H1 (cell line): ENCODE measurements around the gene SLC24A3. TPM values are rescaled to one million over a fixed set of nuclear protein-coding genes. Genes with fewer than 3 reads are reported as not detected.

Experiments
- CTCF ChIA-PET: fragments of 300-600 bp; sonication (Branson Sonifier 250); formaldehyde crosslinking; loops from one replicate; lab custom pipeline; 2021; ENCODE audit not compliant: partially characterized antibody; lab: Charles Lee
- POLR2A ChIA-PET: fragments of 300-600 bp; sonication (Branson Sonifier 250); formaldehyde crosslinking; loops from one replicate; lab custom pipeline; 2021; ENCODE audit warnings: inconsistent platforms; ENCODE audit not compliant: partially characterized antibody; lab: Charles Lee
- DNase-seq, 2 experiments: peaks; one replicate each; pipeline versions ENCODE4 v3.0.0 to v3.0.0-alpha.2; 2010 to 2022; ENCODE audit warnings: low spot score in 2 of 2, low read depth in 1 of 2, mixed read lengths in 1 of 2
- FAIRE-seq: peaks from 2 replicates; lab custom pipeline; 2011; peaks lifted over from hg19 to GRCh38; lab: Jason Lieb, UNC
- H2AFZ ChIP-seq: 2 replicates; pipeline ENCODE4 v1.8.1; 2012; ENCODE audit warnings: low read length, inconsistent platforms
- H2AK5ac ChIP-seq: 2 replicates; pipeline ENCODE4 v1.6.1; 2013; ENCODE audit warnings: low read depth, low read length
- H2BK120ac ChIP-seq: replicated peaks from 2 replicates; pipeline ENCODE3; 2013; ENCODE audit warnings: low read depth, low read length, inconsistent platforms
- H2BK12ac ChIP-seq: 2 replicates; pipeline ENCODE4 v1.6.1; 2013; ENCODE audit warnings: low read depth, low read length
- H2BK15ac ChIP-seq: 2 replicates; pipeline ENCODE4 v1.6.1; 2013; ENCODE audit warnings: low read length
- H2BK20ac ChIP-seq: 2 replicates; pipeline ENCODE4 v1.6.1; 2013; ENCODE audit warnings: low read length
- H2BK5ac ChIP-seq: 2 replicates; pipeline ENCODE4 v1.6.1; 2013; ENCODE audit warnings: low read depth, low read length
- H3K14ac ChIP-seq: 2 replicates; pipeline ENCODE4 v1.6.1; 2013; ENCODE audit warnings: inconsistent platforms; ENCODE audit not compliant: insufficient read length
- H3K18ac ChIP-seq: 2 replicates; pipeline ENCODE4 v1.6.1; 2013; ENCODE audit warnings: low read length; ENCODE audit errors: extremely low read depth
- H3K23ac ChIP-seq: 2 replicates; pipeline ENCODE4 v1.6.1; 2013; ENCODE audit warnings: inconsistent platforms; ENCODE audit not compliant: insufficient read length
- H3K23me2 ChIP-seq: 2 replicates; pipeline ENCODE4 v1.6.1; 2013; ENCODE audit warnings: low read depth, low read length
- H3K27ac ChIP-seq: 2 replicates; pipeline ENCODE4 v1.6.1; 2011; ENCODE audit warnings: low read depth, low read length, inconsistent platforms
- H3K27me3 ChIP-seq, 4 experiments: replicated peaks in 1 of 4; 1 replicate in 1 of 4; 2 replicates in 3 of 4; pipeline versions ENCODE4 v1.6.1 to v1.8.1; 2011 to 2013; ENCODE audit warnings: low read length in 3 of 4, mild to moderate bottlenecking in 3 of 4, inconsistent platforms in 2 of 4, mixed read lengths in 2 of 4, moderate library complexity in 1 of 4; ENCODE audit not compliant: control insufficient read depth in 3 of 4, insufficient read depth in 3 of 4; ENCODE audit errors: extremely low read depth in 1 of 4
- H3K36me3 ChIP-seq, 4 experiments: 2 replicates each; pipeline versions ENCODE4 v1.6.1 to v1.8.1; 2011 to 2013; ENCODE audit warnings: mild to moderate bottlenecking in 4 of 4, low read length in 3 of 4, moderate library complexity in 2 of 4, control low read depth in 1 of 4, inconsistent platforms in 1 of 4; ENCODE audit not compliant: insufficient read depth in 4 of 4, control insufficient read depth in 2 of 4
- H3K4ac ChIP-seq: replicated peaks from 2 replicates; pipeline ENCODE3; 2013; ENCODE audit warnings: low read length, low read depth, mixed read lengths, inconsistent platforms; ENCODE audit not compliant: insufficient read length
- H3K4me1 ChIP-seq, 4 experiments: replicated peaks in 1 of 4; 1 replicate in 1 of 4; 2 replicates in 3 of 4; pipeline versions ENCODE4 v1.6.1 to v1.8.1; 2011 to 2013; ENCODE audit warnings: low read length in 3 of 4, inconsistent platforms in 2 of 4, mixed read lengths in 1 of 4; ENCODE audit not compliant: insufficient read depth in 4 of 4, control insufficient read depth in 3 of 4
- H3K4me2 ChIP-seq, 2 experiments: 2 replicates each; pipeline versions ENCODE4 v1.6.1 to v1.8.1; 2011 to 2013; ENCODE audit warnings: low read depth in 2 of 2, low read length in 2 of 2, control low read depth in 1 of 2, inconsistent platforms in 1 of 2, mild to moderate bottlenecking in 1 of 2; ENCODE audit not compliant: insufficient read depth in 1 of 2
- H3K4me3 ChIP-seq, 4 experiments: fragments of 200-600, 300-600 bp in 1 of 4; sonication (generic), shearing (Covaris generic), sonication (Bioruptor Twin) in 1 of 4; 2 replicates each; pipeline versions ENCODE4 v1.5.1 to v1.8.1; 2011 to 2016; ENCODE audit warnings: low read length in 4 of 4, low read depth in 3 of 4, control low read depth in 2 of 4, inconsistent platforms in 2 of 4, mild to moderate bottlenecking in 2 of 4, mixed read lengths in 1 of 4, moderate library complexity in 1 of 4; ENCODE audit not compliant: insufficient read depth in 2 of 4; ENCODE audit errors: extremely low read depth in 1 of 4
- H3K56ac ChIP-seq: replicated peaks from 2 replicates; pipeline ENCODE3; 2013; ENCODE audit warnings: low read depth, mild to moderate bottlenecking, mixed read lengths, low read length, inconsistent platforms; ENCODE audit not compliant: insufficient read length
- H3K79me1 ChIP-seq: 2 replicates; pipeline ENCODE4 v1.6.1; 2013; ENCODE audit warnings: low read depth, low read length, control low read depth
- H3K79me2 ChIP-seq, 2 experiments: 2 replicates each; pipeline versions ENCODE4 v1.6.1 to v1.8.1; 2012 to 2013; ENCODE audit warnings: low read length in 2 of 2, mild to moderate bottlenecking in 2 of 2, inconsistent platforms in 1 of 2; ENCODE audit not compliant: insufficient read depth in 2 of 2, control insufficient read depth in 1 of 2
- H3K9ac ChIP-seq, 4 experiments: replicated peaks in 1 of 4; 1 replicate in 1 of 4; 2 replicates in 3 of 4; pipeline versions ENCODE4 v1.6.1 to v1.8.1; 2011 to 2013; ENCODE audit warnings: low read depth in 3 of 4, low read length in 3 of 4, control low read depth in 2 of 4, mild to moderate bottlenecking in 2 of 4, moderate library complexity in 2 of 4, inconsistent platforms in 1 of 4; ENCODE audit errors: extremely low read depth in 1 of 4
- H3K9me3 ChIP-seq, 2 experiments: 2 replicates each; pipeline versions ENCODE4 v1.6.1 to v1.8.1; 2012 to 2013; ENCODE audit warnings: mild to moderate bottlenecking in 2 of 2, moderate library complexity in 2 of 2, control low read depth in 1 of 2, inconsistent platforms in 1 of 2, low read depth in 1 of 2, low read length in 1 of 2, mixed read lengths in 1 of 2; ENCODE audit not compliant: insufficient read depth in 2 of 2
- H4K20me1 ChIP-seq, 2 experiments: replicated peaks in 1 of 2; 2 replicates each; pipeline versions ENCODE3 to v1.8.1; 2011 to 2013; ENCODE audit warnings: inconsistent platforms in 2 of 2, low read length in 2 of 2, mild to moderate bottlenecking in 1 of 2; ENCODE audit not compliant: insufficient read depth in 2 of 2, control insufficient read depth in 1 of 2
- H4K5ac ChIP-seq: 2 replicates; pipeline ENCODE4 v1.6.1; 2013; ENCODE audit warnings: low read length, low read depth, mixed read lengths, inconsistent platforms; ENCODE audit not compliant: insufficient read length
- H4K8ac ChIP-seq: 2 replicates; pipeline ENCODE4 v1.8.0; 2013; ENCODE audit warnings: mild to moderate bottlenecking, moderate library complexity, low read length, inconsistent platforms; ENCODE audit not compliant: insufficient read depth; ENCODE audit errors: extremely low read depth
- H4K91ac ChIP-seq: replicated peaks from 2 replicates; pipeline ENCODE3; 2013; ENCODE audit warnings: low read length, mixed read lengths, inconsistent platforms; ENCODE audit not compliant: insufficient read length
- ATF2 ChIP-seq: IDR thresholded peaks from 2 replicates; pipeline ENCODE4 v1.6.1; 2012; ENCODE audit warnings: low read length, inconsistent platforms
- ATF3 ChIP-seq: IDR thresholded peaks from 2 replicates; pipeline ENCODE4 v1.6.1; 2011; ENCODE audit warnings: low read depth, mild to moderate bottlenecking, low read length; ENCODE audit not compliant: insufficient read depth
- E2F6 ChIP-seq: IDR thresholded peaks from 2 replicates; pipeline ENCODE4 v1.6.1; 2012; ENCODE audit warnings: inconsistent platforms
- EP300 ChIP-seq, 2 experiments: IDR thresholded peaks; 1 replicate in 1 of 2; 2 replicates in 1 of 2; pipeline ENCODE4 v1.6.1; 2011 to 2012; ENCODE audit warnings: low read depth in 2 of 2, low read length in 2 of 2, mild to moderate bottlenecking in 2 of 2, borderline replicate concordance in 1 of 2, inconsistent platforms in 1 of 2, moderate library complexity in 1 of 2
- JUND ChIP-seq: IDR thresholded peaks from 2 replicates; pipeline ENCODE4 v1.6.1; 2011; ENCODE audit warnings: mild to moderate bottlenecking, improper control_type of control experiment, low read length
- KDM4A ChIP-seq: IDR thresholded peaks from one replicate; pipeline ENCODE4 v1.7.1; 2012; ENCODE audit warnings: low read depth, mild to moderate bottlenecking, moderate library complexity, low read length, inconsistent platforms; ENCODE audit not compliant: severe bottlenecking
- PHF8 ChIP-seq: fragments of 200-600 bp; sonication (generic); conservative IDR thresholded peaks from 2 replicates; pipeline ENCODE4 v1.7.1; 2012; ENCODE audit warnings: low read depth, mild to moderate bottlenecking, inconsistent platforms, low read length, moderate library complexity
- SAP30 ChIP-seq: fragments of 300-600 bp; sonication (generic); IDR thresholded peaks from 2 replicates; pipeline ENCODE4 v1.7.1; 2012; ENCODE audit warnings: low read length, moderate library complexity, mild to moderate bottlenecking, inconsistent platforms; ENCODE audit not compliant: insufficient read depth, insufficient replicate concordance
- SIRT6 ChIP-seq: IDR thresholded peaks from one replicate; pipeline ENCODE4 v1.7.1; 2012; ENCODE audit warnings: low read length, inconsistent platforms
- TAF7 ChIP-seq: optimal IDR thresholded peaks from 2 replicates; pipeline ENCODE3; 2011; ENCODE audit warnings: low read depth, mild to moderate bottlenecking, inconsistent platforms, low read length, moderate library complexity, borderline replicate concordance
- WGBS, 2 experiments: shearing (Covaris generic) in 1 of 2; methylation state at CpG; one replicate each; pipeline versions ENCODE4 v1.1.6 to v1.1.7; 2013 to 2015; ENCODE audit warnings: low lambda C conversion rate in 2 of 2, mixed read lengths in 2 of 2, inconsistent platforms in 1 of 2, low coverage in 1 of 2, missing lambda C conversion rate in 1 of 2; ENCODE audit not compliant: insufficient replicate concordance in 2 of 2, insufficient coverage in 1 of 2, insufficient read length in 1 of 2; ENCODE audit errors: extremely low coverage in 1 of 2, missing lambda C conversion rate in 1 of 2; 5-methylcytosine and 5-hydroxymethylcytosine counted together
- polyA plus RNA-seq, 7 experiments: library from polyadenylated mRNA; depleted of rRNA in 3 of 7; stranded (reverse) in 5 of 7; unstranded in 2 of 7; fragments of >200 nt in 5 of 7; fragments of 200-250 nt in 2 of 7; gene quantifications; 1 replicate in 5 of 7; 2 replicates in 1 of 7; 4 replicates in 1 of 7; pipeline versions ENCODE4 v1.2.1 to v1.2.3, GENCODE V29; 2011 to 2013; ENCODE audit warnings: missing spikeins in 2 of 7, mixed read lengths in 2 of 7
- total RNA-seq: library from RNA; stranded (reverse); fragmentation: NEBNext Ultra II Directional; extraction: Animal tissue kit (Norgen Biotek cat#: 25700); gene quantifications from 2 replicates; pipeline ENCODE4 v1.2.1, GENCODE V29; 2021

Gene SLC24A3
- total and polyA plus RNA-seq, 2 of the 8 experiments (the other 6 are each of a cell fraction or from before 2014, with no cell fraction given), result 4.5 to 6.3 TPM

GRCh38 chr20:19750101-19750606, 537.7 kb downstream of the SLC24A3 start:
- CTCF ChIA-PET, result interaction anchor here (0.7 to 2.0 kb wide), 4 partner anchors 57 to 167 kb away, joined by 3 to 6 read pairs (median 3); no protein-coding TSS in a partner anchor
- Histone ChIP-seq H3K9me3 (peaks cover 4 to 9% of the 10 kb centered on the region in 2 experiments; a peak in 2 of 4 replicates), H3K4me2 (no peak overlapping the region), H3K36me3 (no peaks in the 10 kb centered on the region), H3K56ac (no peak overlapping the region), H2AK5ac (no peak overlapping the region), H2BK120ac (no peak overlapping the region), H3K4me3 (no peak overlapping the region), H3K27ac (no peak overlapping the region), H3K4me1 (peaks cover 0 to 2% (median 0%) of the 10 kb centered on the region in 4 experiments; a peak in 1 of 7 replicates), H4K5ac (no peak overlapping the region), H3K23me2 (no peaks in the 10 kb centered on the region), H3K18ac (no peak overlapping the region), H4K20me1 (no peaks in the 10 kb centered on the region), H2BK12ac (no peak overlapping the region), H2BK15ac (no peak overlapping the region), H2BK5ac (no peak overlapping the region), H4K91ac (no peak overlapping the region), H4K8ac (no peak overlapping the region), H3K23ac (no peak overlapping the region), H3K14ac (no peak overlapping the region), H3K79me1 (no peaks in the 10 kb centered on the region), H2AFZ (no peak overlapping the region), H3K4ac (no peak overlapping the region), H2BK20ac (no peak overlapping the region), H3K9ac (no peak overlapping the region), H3K27me3 (no peaks in the 10 kb centered on the region), H3K79me2 (no peaks in the 10 kb centered on the region)
- POLR2A ChIA-PET, result no interaction called here
- WGBS, 2 experiments, result 85% methylated on average over 4 of the region's 4 CpGs; no CpG with 5 or more reads in 1 of the 2 experiments
- FAIRE-seq (no peak), DNase-seq (no peak)
- TF ChIP-seq KDM4A, result no peak
- TF ChIP-seq JUND, result no peak
- TF ChIP-seq EP300 (IDR thresholded peaks at IDR 0.05; ENCODE audit: borderline replicate concordance in 1 of 2, low read depth in 2 of 2, low read length in 2 of 2), result no peak
- TF ChIP-seq TAF7, result no peak
- TF ChIP-seq ATF2, result no peak
- TF ChIP-seq E2F6, result no peak
- TF ChIP-seq PHF8, result no peak
- TF ChIP-seq SIRT6, result no peak
- TF ChIP-seq ATF3, result no peak
- no peak for TF ChIP-seq SAP30
